PC-3 (cell line): ENCODE measurements around the gene HPSE2.

Experiments
- CTCF ChIP-seq: fragments of 300-600 bp; sonication (generic); conservative IDR thresholded peaks from 2 replicates; pipeline ENCODE4 v1.5.1; 2017; ENCODE audit warnings: antibody characterized with exemption, low read depth, mild to moderate bottlenecking, low read length
- EZH2 ChIP-seq: fragments of 300-600 bp; sonication (generic); IDR thresholded peaks from one replicate; pipeline ENCODE4 v1.6.1; 2017; ENCODE audit warnings: antibody characterized with exemption, mild to moderate bottlenecking, low read length; ENCODE audit not compliant: unreplicated experiment
- EZH2phosphoT487 ChIP-seq: fragments of 300-600 bp; sonication (generic); IDR thresholded peaks from 2 replicates; pipeline ENCODE4 v1.6.1; 2018; ENCODE audit warnings: mild to moderate bottlenecking, antibody characterized with exemption, low read length, borderline replicate concordance

- no peak for TF ChIP-seq CTCF
- no peak for TF ChIP-seq EZH2
- TF ChIP-seq EZH2phosphoT487: no peak
Measured at GRCh38 chr10:98525969-98526368, 709.7 kb downstream of the HPSE2 start.
